ENCODE results near the gene RGS3.

Gene RGS3

DNA sequence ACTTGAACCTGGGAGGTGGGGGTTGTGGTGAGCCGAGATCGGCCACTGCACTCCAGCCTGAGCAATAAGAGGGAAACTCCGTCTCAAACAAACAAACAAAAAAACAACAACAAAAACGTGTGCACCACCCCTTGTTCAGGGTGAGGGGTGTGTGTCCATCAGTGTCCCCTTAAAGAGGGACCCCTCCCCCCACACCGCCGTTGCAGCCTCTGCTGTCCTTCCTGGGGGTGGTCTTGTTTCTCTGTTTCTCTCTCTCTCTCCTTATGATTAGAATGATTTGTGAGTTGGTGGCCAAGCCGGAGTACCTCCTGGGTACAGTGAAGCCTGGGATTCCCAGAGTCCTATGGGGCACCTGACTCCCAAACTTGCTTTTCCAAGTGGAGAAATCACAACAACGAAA is 49.6 kb downstream of the RGS3 start:
- H3K36me3 ChIP-seq = no peaks in the 10 kb centered on the region
- no peak for DNase-seq
- TF ChIP-seq, protein P1, sequence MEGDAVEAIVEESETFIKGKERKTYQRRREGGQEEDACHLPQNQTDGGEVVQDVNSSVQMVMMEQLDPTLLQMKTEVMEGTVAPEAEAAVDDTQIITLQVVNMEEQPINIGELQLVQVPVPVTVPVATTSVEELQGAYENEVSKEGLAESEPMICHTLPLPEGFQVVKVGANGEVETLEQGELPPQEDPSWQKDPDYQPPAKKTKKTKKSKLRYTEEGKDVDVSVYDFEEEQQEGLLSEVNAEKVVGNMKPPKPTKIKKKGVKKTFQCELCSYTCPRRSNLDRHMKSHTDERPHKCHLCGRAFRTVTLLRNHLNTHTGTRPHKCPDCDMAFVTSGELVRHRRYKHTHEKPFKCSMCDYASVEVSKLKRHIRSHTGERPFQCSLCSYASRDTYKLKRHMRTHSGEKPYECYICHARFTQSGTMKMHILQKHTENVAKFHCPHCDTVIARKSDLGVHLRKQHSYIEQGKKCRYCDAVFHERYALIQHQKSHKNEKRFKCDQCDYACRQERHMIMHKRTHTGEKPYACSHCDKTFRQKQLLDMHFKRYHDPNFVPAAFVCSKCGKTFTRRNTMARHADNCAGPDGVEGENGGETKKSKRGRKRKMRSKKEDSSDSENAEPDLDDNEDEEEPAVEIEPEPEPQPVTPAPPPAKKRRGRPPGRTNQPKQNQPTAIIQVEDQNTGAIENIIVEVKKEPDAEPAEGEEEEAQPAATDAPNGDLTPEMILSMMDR (IDR thresholded peaks at IDR 0.05; ENCODE audit: low read depth, low read length) = no peak
- H3K4me1 ChIP-seq = no peaks in the 10 kb centered on the region
- H3K4me3 ChIP-seq (ENCODE audit: low read depth, low read length) = no peak overlapping the region
- no peaks in the 10 kb centered on the region for H3K27me3 ChIP-seq
- no peaks in the 10 kb centered on the region for H3K9me3 ChIP-seq

GRCh38 chr9:113513536-113513935 is 50.0 kb downstream of the RGS3 start:
- Histone ChIP-seq H3K36me3 (no peaks in the 10 kb centered on the region), H3K27me3 (no peaks in the 10 kb centered on the region), H3K4me1 (no peaks in the 10 kb centered on the region), H3K9me3 (no peaks in the 10 kb centered on the region), H3K4me3 (ENCODE audit: low read depth, low read length) (no peak overlapping the region)
- TF ChIP-seq, protein P1 (IDR thresholded peaks at IDR 0.05; ENCODE audit: low read depth, low read length) = no peak
- no peak for DNase-seq

GRCh38 chr9:113514061-113514460 is 50.5 kb downstream of the RGS3 start:
- H3K27me3 ChIP-seq = no peaks in the 10 kb centered on the region
- H3K36me3 ChIP-seq = no peaks in the 10 kb centered on the region
- no peaks in the 10 kb centered on the region for H3K4me1 ChIP-seq
- no peaks in the 10 kb centered on the region for H3K9me3 ChIP-seq
- no peak for DNase-seq
- TF ChIP-seq, protein P1 (IDR thresholded peaks at IDR 0.05; ENCODE audit: low read depth, low read length) = no peak
- H3K4me3 ChIP-seq (ENCODE audit: low read depth, low read length) = no peak overlapping the region

DNA sequence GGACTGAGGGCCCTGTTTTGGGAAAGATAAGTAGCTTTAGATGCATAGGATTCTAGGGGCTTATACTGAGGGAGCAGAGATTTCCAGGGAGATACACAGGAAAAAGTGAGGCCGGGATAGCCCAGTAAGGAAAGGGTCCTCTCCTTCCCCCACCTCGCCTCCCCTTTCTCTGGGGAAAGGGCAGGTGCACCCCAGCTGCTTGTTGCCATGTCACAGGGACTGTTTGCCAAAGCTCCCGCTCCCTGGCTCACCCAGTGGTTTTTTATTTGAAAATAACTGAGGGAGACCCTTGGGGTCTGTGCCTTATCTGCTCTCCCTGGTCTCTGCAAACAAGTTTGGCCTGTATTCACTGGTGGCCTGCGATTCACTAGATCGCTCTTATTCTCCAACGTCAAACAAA is 51.2 kb downstream of the RGS3 start:
- DNase-seq = no peak
- Histone ChIP-seq H3K27me3 (no peaks in the 10 kb centered on the region), H3K4me1 (no peaks in the 10 kb centered on the region), H3K36me3 (no peaks in the 10 kb centered on the region), H3K9me3 (no peaks in the 10 kb centered on the region), H3K4me3 (ENCODE audit: low read depth, low read length) (no peak overlapping the region)
- TF ChIP-seq, protein P1 (IDR thresholded peaks at IDR 0.05; ENCODE audit: low read depth, low read length) = no peak

DNA sequence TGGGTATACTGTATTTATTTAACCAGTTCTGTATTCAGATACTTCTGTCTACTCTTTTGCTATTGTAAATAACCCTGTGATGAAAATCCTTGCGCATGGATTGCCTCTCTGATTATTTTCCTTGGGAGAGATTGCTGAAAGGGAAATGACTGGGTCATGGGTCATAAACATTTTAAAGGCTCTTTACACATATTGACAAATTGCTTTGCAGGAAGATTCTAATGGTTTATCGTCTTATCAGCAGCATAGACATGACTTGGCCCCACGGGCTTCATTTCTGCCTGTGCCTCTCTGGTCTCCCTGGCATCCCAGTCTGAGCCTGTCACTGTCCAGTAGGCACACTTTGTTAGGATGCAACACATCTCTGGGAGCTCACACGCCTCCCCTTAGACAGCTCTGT is 52.3 kb downstream of the RGS3 start:
- Histone ChIP-seq H3K27me3 (no peaks in the 10 kb centered on the region), H3K4me1 (no peaks in the 10 kb centered on the region), H3K36me3 (no peaks in the 10 kb centered on the region), H3K4me3 (ENCODE audit: low read depth, low read length) (no peak overlapping the region), H3K9me3 (no peaks in the 10 kb centered on the region)
- DNase-seq = no peak
- TF ChIP-seq, protein P1 (IDR thresholded peaks at IDR 0.05; ENCODE audit: low read depth, low read length) = no peak

- no peak for DNase-seq
- Histone ChIP-seq H3K9me3 (no peaks in the 10 kb centered on the region), H3K27me3 (no peaks in the 10 kb centered on the region), H3K36me3 (no peaks in the 10 kb centered on the region), H3K4me3 (ENCODE audit: low read depth, low read length) (no peak overlapping the region), H3K4me1 (no peaks in the 10 kb centered on the region)
- TF ChIP-seq, protein P1 (IDR thresholded peaks at IDR 0.05; ENCODE audit: low read depth, low read length) = no peak
Observed at GRCh38 chr9:113516840-113517577, 53.5 kb downstream of the RGS3 start.

All from BE2C (cell line).